Epithelial cell of proximal tubule (primary cell): ENCODE data around the gene CLOCK. TPM values are rescaled to one million over a fixed set of nuclear protein-coding genes. Genes with fewer than 3 reads are reported as not detected.

Source experiments
- DNase-seq: peaks from one replicate; pipeline ENCODE4 v3.0.0-alpha.2; 2011; ENCODE audit warnings: low read depth
- H3K4me3 ChIP-seq: 2 replicates; pipeline ENCODE4 v1.5.1; 2011; ENCODE audit warnings: low read depth, mild to moderate bottlenecking, low read length
- total RNA-seq: library from RNA; depleted of rRNA; stranded (reverse); fragments of >200 nt; gene quantifications from 2 replicates; pipeline ENCODE4 v1.2.3, GENCODE V29; 2015
- TF ChIP-seq, protein P1 (sequence below): conservative IDR thresholded peaks from 2 replicates; pipeline ENCODE4 v1.5.1; 2012; ENCODE audit warnings: low read depth, mild to moderate bottlenecking, low read length

CLOCK gene
- total RNA-seq, 1 donor from 2014 or later: 9.2 TPM

DNA sequence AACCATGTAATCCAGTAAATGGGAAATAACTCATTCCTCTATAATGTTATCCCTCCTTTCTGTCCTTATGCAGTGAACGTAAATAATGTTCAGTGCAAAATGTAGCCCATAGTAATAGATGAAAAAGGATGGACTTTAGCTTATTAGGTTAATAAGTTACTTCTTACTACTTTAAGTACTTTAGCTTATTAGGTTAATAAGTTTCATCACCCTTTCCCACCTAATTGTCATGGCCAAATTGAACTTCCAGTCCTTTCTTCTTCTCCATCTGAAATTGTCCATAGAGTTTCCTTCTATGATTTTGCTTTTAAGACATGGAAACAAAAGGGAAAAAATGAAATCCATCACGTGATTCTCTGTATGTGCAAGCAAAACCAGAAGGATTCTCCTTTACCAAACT, 166.1 kb downstream of the CLOCK start:
- TF ChIP-seq, protein P1, sequence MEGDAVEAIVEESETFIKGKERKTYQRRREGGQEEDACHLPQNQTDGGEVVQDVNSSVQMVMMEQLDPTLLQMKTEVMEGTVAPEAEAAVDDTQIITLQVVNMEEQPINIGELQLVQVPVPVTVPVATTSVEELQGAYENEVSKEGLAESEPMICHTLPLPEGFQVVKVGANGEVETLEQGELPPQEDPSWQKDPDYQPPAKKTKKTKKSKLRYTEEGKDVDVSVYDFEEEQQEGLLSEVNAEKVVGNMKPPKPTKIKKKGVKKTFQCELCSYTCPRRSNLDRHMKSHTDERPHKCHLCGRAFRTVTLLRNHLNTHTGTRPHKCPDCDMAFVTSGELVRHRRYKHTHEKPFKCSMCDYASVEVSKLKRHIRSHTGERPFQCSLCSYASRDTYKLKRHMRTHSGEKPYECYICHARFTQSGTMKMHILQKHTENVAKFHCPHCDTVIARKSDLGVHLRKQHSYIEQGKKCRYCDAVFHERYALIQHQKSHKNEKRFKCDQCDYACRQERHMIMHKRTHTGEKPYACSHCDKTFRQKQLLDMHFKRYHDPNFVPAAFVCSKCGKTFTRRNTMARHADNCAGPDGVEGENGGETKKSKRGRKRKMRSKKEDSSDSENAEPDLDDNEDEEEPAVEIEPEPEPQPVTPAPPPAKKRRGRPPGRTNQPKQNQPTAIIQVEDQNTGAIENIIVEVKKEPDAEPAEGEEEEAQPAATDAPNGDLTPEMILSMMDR: no peak
- H3K4me3 ChIP-seq: no peak overlapping the region
- no peak for DNase-seq

DNA sequence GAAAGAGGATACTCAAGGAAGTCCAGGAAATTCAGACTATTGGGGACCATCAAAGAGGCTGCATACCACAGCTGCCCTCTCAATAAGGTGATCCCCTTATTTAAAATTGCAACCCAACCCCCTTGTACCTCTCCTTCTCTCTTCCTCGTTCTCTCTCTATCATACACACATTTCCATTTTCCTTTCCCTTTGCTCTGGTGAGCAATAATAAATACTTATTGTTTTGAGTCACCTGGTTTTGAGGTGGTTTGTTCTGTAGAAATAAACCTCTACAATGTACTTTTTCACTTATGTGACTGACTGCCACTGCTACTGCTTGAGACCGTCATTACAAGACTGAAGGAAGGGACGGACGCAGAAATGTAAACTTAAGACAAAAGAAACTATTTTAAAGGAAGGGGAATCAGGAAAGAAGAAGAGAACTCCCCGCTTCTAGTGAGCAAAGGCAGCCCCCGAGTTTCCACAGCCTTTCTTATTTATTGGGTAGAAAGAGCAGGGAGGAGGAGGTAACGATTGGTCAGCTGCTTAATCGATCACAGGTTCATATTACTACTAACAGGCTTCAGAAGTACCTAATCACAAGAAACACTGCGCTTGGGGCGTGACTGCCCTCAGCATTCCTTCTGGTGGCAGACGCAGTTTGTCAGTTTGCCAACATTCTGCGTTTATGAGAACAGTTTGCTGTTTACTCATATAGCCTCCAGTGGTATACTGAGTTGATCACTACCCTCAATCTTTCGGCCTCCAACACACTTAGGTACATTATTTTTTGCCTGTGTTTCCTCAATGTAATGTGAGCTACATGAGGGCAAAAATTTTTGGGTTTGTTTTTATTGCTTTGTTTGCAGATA, 167.9 kb downstream of the CLOCK start:
- DNase-seq: no peak
- TF ChIP-seq, protein P1: no peak
- no peak overlapping the region for H3K4me3 ChIP-seq

Other genes starting within 250 kb of the CLOCK start
- 9.7 and 15.3 TPM in 2 replicates for gene SRD5A3, start 200.7 kb downstream of the CLOCK start, total RNA-seq
- gene TMEM165, start 151.0 kb downstream of the CLOCK start, total RNA-seq: 122 and 151 TPM in 2 replicates
- not detected in 2 replicates for gene PDCL2, start 45.3 kb upstream of the CLOCK start, total RNA-seq
- gene NMU, start 89.4 kb upstream of the CLOCK start, total RNA-seq: 8.2 and 22.5 TPM in 2 replicates